CD4-positive, alpha-beta T cell treated with Interleukin-17A for 1 hour (primary cell): ENCODE results near the gene CAMK2A.

Source experiments
- DNase-seq: peaks from one replicate; pipeline ENCODE4 v3.0.0-alpha.2; 2020

Gene CAMK2A

GRCh38 chr5:150298701-150299451 is 9.3 kb upstream of the CAMK2A start:
- no peak for DNase-seq

GRCh38 chr5:150297934-150298595 is 8.5 kb upstream of the CAMK2A start:
- DNase-seq = no peak

GRCh38 chr5:150297236-150297890 is 7.8 kb upstream of the CAMK2A start:
- DNase-seq = no peak

GRCh38 chr5:150296496-150296895 is 6.9 kb upstream of the CAMK2A start:
- DNase-seq = no peak

GRCh38 chr5:150295741-150296486 is 6.3 kb upstream of the CAMK2A start:
- DNase-seq = no peak

GRCh38 chr5:150295172-150295634 is 5.6 kb upstream of the CAMK2A start:
- DNase-seq = no peak

- DNase-seq = no peak
Measured at GRCh38 chr5:150294551-150295071, 5.0 kb upstream of the CAMK2A start.

- DNase-seq = no peak
Measured at GRCh38 chr5:150293091-150293941, 3.7 kb upstream of the CAMK2A start.

GRCh38 chr5:150291388-150292385 is 2.1 kb upstream of the CAMK2A start:
- DNase-seq = no peak

- DNase-seq = no peak
Measured at GRCh38 chr5:150288791-150289190, 782 bp downstream of the CAMK2A start.

- no peak for DNase-seq
Measured at GRCh38 chr5:150288361-150288760, 1.2 kb downstream of the CAMK2A start.

GRCh38 chr5:150286820-150287219 is 2.8 kb downstream of the CAMK2A start:
- DNase-seq = no peak

- DNase-seq = no peak
Measured at GRCh38 chr5:150285114-150285513, 4.5 kb downstream of the CAMK2A start.

- no peak for DNase-seq
Measured at GRCh38 chr5:150284311-150284710, 5.3 kb downstream of the CAMK2A start.

- no peak for DNase-seq
Measured at GRCh38 chr5:150283904-150284303, 5.7 kb downstream of the CAMK2A start.

GRCh38 chr5:150281987-150282386 is 7.6 kb downstream of the CAMK2A start:
- DNase-seq = no peak

- no peak for DNase-seq
Measured at GRCh38 chr5:150279330-150280020, 10.1 kb downstream of the CAMK2A start.

- DNase-seq = no peak
Measured at GRCh38 chr5:150278916-150279315, 10.7 kb downstream of the CAMK2A start.

GRCh38 chr5:150278046-150278730 is 11.4 kb downstream of the CAMK2A start:
- DNase-seq = no peak
